UCSD-AML1 (cell line): ENCODE data around the gene FHIT.

ENCODE experiments used
- DNase-seq: peaks from one replicate; lab custom pipeline; 2025; ENCODE audit not compliant: unreplicated experiment; lab: John Stamatoyannopoulos, UW

FHIT gene

GRCh38 chr3:60652829-60653228 lies 598.4 kb downstream of the FHIT start:
- DNase-seq = no peak

GRCh38 chr3:60651799-60652198 lies 599.5 kb downstream of the FHIT start:
- no peak for DNase-seq

GRCh38 chr3:60650171-60650570 lies 601.1 kb downstream of the FHIT start:
- no peak for DNase-seq

- DNase-seq = no peak
Observed at GRCh38 chr3:60645801-60646200, 605.5 kb downstream of the FHIT start.

- DNase-seq = no peak
Observed at GRCh38 chr3:60643831-60644230, 607.4 kb downstream of the FHIT start.

GRCh38 chr3:60641354-60641753 lies 609.9 kb downstream of the FHIT start:
- DNase-seq = no peak

GRCh38 chr3:60636846-60637245 lies 614.4 kb downstream of the FHIT start:
- DNase-seq = no peak

- DNase-seq = no peak
Observed at GRCh38 chr3:60633644-60634043, 617.6 kb downstream of the FHIT start.

GRCh38 chr3:60631509-60631908 lies 619.7 kb downstream of the FHIT start:
- no peak for DNase-seq

- DNase-seq = no peak
Observed at GRCh38 chr3:60630953-60631352, 620.3 kb downstream of the FHIT start.

- DNase-seq = no peak
Observed at GRCh38 chr3:60629816-60630215, 621.4 kb downstream of the FHIT start.

- no peak for DNase-seq
Observed at GRCh38 chr3:60622349-60622748, 628.9 kb downstream of the FHIT start.

GRCh38 chr3:60617188-60617587 lies 634.1 kb downstream of the FHIT start:
- no peak for DNase-seq

- no peak for DNase-seq
Observed at GRCh38 chr3:60613769-60614303, 637.4 kb downstream of the FHIT start.

GRCh38 chr3:60610441-60611112 lies 640.7 kb downstream of the FHIT start:
- DNase-seq = no peak

GRCh38 chr3:60609446-60609845 lies 641.8 kb downstream of the FHIT start:
- no peak for DNase-seq

- DNase-seq = no peak
Observed at GRCh38 chr3:60603860-60604259, 647.4 kb downstream of the FHIT start.

GRCh38 chr3:60600848-60601247 lies 650.4 kb downstream of the FHIT start:
- DNase-seq = no peak

GRCh38 chr3:60599586-60599985 lies 651.7 kb downstream of the FHIT start:
- no peak for DNase-seq

GRCh38 chr3:60598671-60599070 lies 652.6 kb downstream of the FHIT start:
- no peak for DNase-seq

- DNase-seq = no peak
Observed at GRCh38 chr3:60594025-60594424, 657.2 kb downstream of the FHIT start.

GRCh38 chr3:60591267-60591666 lies 660.0 kb downstream of the FHIT start:
- DNase-seq = no peak

GRCh38 chr3:60588806-60589205 lies 662.4 kb downstream of the FHIT start:
- DNase-seq = no peak
